Karpas-422 (cell line): Measurements from ENCODE around the gene KRT79. TPM values are rescaled to one million over a fixed set of nuclear protein-coding genes. Genes with fewer than 3 reads are reported as not detected.
A peak's percentile ranks its signal among the peaks of the same experiment; 100 is the strongest.
"Not testable (repeated sequence)": the region's sequence is repeated elsewhere in the genome, so short reads cannot be mapped to it uniquely, and the experiment has no call there.

Experiments used
- DNase-seq: peaks from one replicate; pipeline ENCODE4 v3.0.0-alpha.2; 2015
- H2AFZ ChIP-seq: fragments of 200-600 bp; sonication (generic); 2 replicates; pipeline ENCODE4 v1.6.1; 2014; ENCODE audit warnings: antibody characterized with exemption, low read length, mixed read lengths
- H3K27ac ChIP-seq: fragments of 200-600 bp; sonication (generic); 2 replicates; pipeline ENCODE4 v1.5.1; 2014; ENCODE audit warnings: mild to moderate bottlenecking, low read length, moderate library complexity
- H3K27me3 ChIP-seq: fragments of 200-600 bp; sonication (generic); 2 replicates; pipeline ENCODE4 v1.6.1; 2014; ENCODE audit warnings: low read length, mixed read lengths
- H3K36me3 ChIP-seq: fragments of 200-600 bp; sonication (generic); 2 replicates; pipeline ENCODE4 v1.6.1; 2014; ENCODE audit warnings: low read length, mixed read lengths; ENCODE audit not compliant: insufficient read depth
- H3K4me1 ChIP-seq: fragments of 200-600 bp; sonication (generic); 2 replicates; pipeline ENCODE4 v1.6.1; 2014; ENCODE audit warnings: mild to moderate bottlenecking, low read length, mixed read lengths
- H3K4me2 ChIP-seq: fragments of 200-600 bp; sonication (generic); 2 replicates; pipeline ENCODE4 v1.6.1; 2014; ENCODE audit warnings: low read length, low read depth, mild to moderate bottlenecking; ENCODE audit not compliant: poor library complexity, severe bottlenecking
- H3K4me3 ChIP-seq: fragments of 200-600 bp; sonication (generic); 2 replicates; pipeline ENCODE4 v1.5.1; 2014; ENCODE audit warnings: mild to moderate bottlenecking, antibody characterized with exemption, low read length, mixed read lengths
- H3K79me2 ChIP-seq: fragments of 200-600 bp; sonication (generic); 2 replicates; pipeline ENCODE4 v1.6.1; 2014; ENCODE audit warnings: mild to moderate bottlenecking, low read length, mixed read lengths
- H3K9ac ChIP-seq: fragments of 200-600 bp; sonication (generic); 2 replicates; pipeline ENCODE4 v1.6.0; 2014; ENCODE audit warnings: low read length
- H3K9me2 ChIP-seq: fragments of 200-600 bp; sonication (generic), shearing (Covaris generic); replicated peaks from 2 replicates; pipeline ENCODE4 v1.6.0; 2014; ENCODE audit warnings: mild to moderate bottlenecking, low read length, moderate library complexity; ENCODE audit not compliant: insufficient read depth
- H3K9me3 ChIP-seq: fragments of 300-700, 200-600 bp; sonication (generic); 2 replicates; pipeline ENCODE4 v1.6.1; 2014; ENCODE audit warnings: low read length, mixed read lengths
- H4K20me1 ChIP-seq: fragments of 200-600 bp; sonication (generic); 2 replicates; pipeline ENCODE4 v1.6.1; 2014; ENCODE audit warnings: mild to moderate bottlenecking, antibody characterized with exemption, low read length, low read depth; ENCODE audit not compliant: insufficient read depth
- total RNA-seq: library from RNA; depleted of rRNA; stranded (reverse); fragments of >200 nt; shearing (Covaris generic); gene quantifications from 2 replicates; pipeline ENCODE4 v1.2.3, GENCODE V29; 2014; ENCODE audit warnings: low replicate concordance

Gene KRT79
- total RNA-seq, 1 experiment from 2014 or later: not detected

- H3K4me1 ChIP-seq: peaks cover 11% of the 10 kb centered on the region
- no peak overlapping the region for H3K27ac ChIP-seq
- no peaks in the 10 kb centered on the region for H3K36me3 ChIP-seq
- peak; percentile 57 for DNase-seq
- no peak overlapping the region for H3K9ac ChIP-seq
- no peaks in the 10 kb centered on the region for H3K9me2 ChIP-seq
- no peak overlapping the region for H3K4me3 ChIP-seq
- H3K79me2 ChIP-seq: no peaks in the 10 kb centered on the region
- H3K4me2 ChIP-seq: no peak overlapping the region
- no peaks in the 10 kb centered on the region for H3K9me3 ChIP-seq
- no peaks in the 10 kb centered on the region for H3K27me3 ChIP-seq
- no peak overlapping the region for H2AFZ ChIP-seq
- H4K20me1 ChIP-seq: peaks cover 9% of the 10 kb centered on the region
Measured at GRCh38 chr12:52865090-52865944, 31.2 kb upstream of the KRT79 start.

- no peak for DNase-seq
- Histone ChIP-seq H3K4me2 (no peak overlapping the region), H3K4me1 (no peaks in the 10 kb centered on the region), H3K9me2 (no peaks in the 10 kb centered on the region), H3K79me2 (no peaks in the 10 kb centered on the region), H3K4me3 (no peak overlapping the region), H3K36me3 (no peaks in the 10 kb centered on the region), H3K27me3 (no peaks in the 10 kb centered on the region), H3K9ac (no peak overlapping the region), H4K20me1 (no peaks in the 10 kb centered on the region), H2AFZ (no peak overlapping the region), H3K27ac (no peak overlapping the region), H3K9me3 (no peaks in the 10 kb centered on the region)
Measured at GRCh38 chr12:52862023-52862422, 27.9 kb upstream of the KRT79 start.

- H3K27ac ChIP-seq: no peak overlapping the region
- no peak for DNase-seq
- H3K9me2 ChIP-seq: no peaks in the 10 kb centered on the region
- no peaks in the 10 kb centered on the region for H3K27me3 ChIP-seq
- no peaks in the 10 kb centered on the region for H3K36me3 ChIP-seq
- H4K20me1 ChIP-seq: no peaks in the 10 kb centered on the region
- no peak overlapping the region for H2AFZ ChIP-seq
- H3K4me2 ChIP-seq: no peak overlapping the region
- H3K79me2 ChIP-seq: no peaks in the 10 kb centered on the region
- H3K9ac ChIP-seq: no peak overlapping the region
- H3K9me3 ChIP-seq: no peaks in the 10 kb centered on the region
- no peak overlapping the region for H3K4me3 ChIP-seq
- no peaks in the 10 kb centered on the region for H3K4me1 ChIP-seq
Measured at GRCh38 chr12:52861511-52861910, 27.4 kb upstream of the KRT79 start.

- H3K9me2 ChIP-seq: no peaks in the 10 kb centered on the region
- no peak overlapping the region for H3K9ac ChIP-seq
- no peak overlapping the region for H3K4me3 ChIP-seq
- H3K27ac ChIP-seq: no peak overlapping the region
- H3K36me3 ChIP-seq: no peaks in the 10 kb centered on the region
- no peak overlapping the region for H2AFZ ChIP-seq
- H3K79me2 ChIP-seq: no peaks in the 10 kb centered on the region
- no peak overlapping the region for H3K4me2 ChIP-seq
- H3K9me3 ChIP-seq: no peaks in the 10 kb centered on the region
- H3K27me3 ChIP-seq: no peaks in the 10 kb centered on the region
- no peak for DNase-seq
- no peaks in the 10 kb centered on the region for H4K20me1 ChIP-seq
- no peaks in the 10 kb centered on the region for H3K4me1 ChIP-seq
Measured at GRCh38 chr12:52860102-52860823, 26.2 kb upstream of the KRT79 start.

GRCh38 chr12:52857500-52857899 lies 23.4 kb upstream of the KRT79 start:
- Histone ChIP-seq H3K9me3 (no peaks in the 10 kb centered on the region), H3K36me3 (no peaks in the 10 kb centered on the region), H3K9ac (no peak overlapping the region), H3K4me2 (no peak overlapping the region), H4K20me1 (no peaks in the 10 kb centered on the region), H2AFZ (no peak overlapping the region), H3K27ac (no peak overlapping the region), H3K4me3 (no peak overlapping the region), H3K4me1 (no peaks in the 10 kb centered on the region), H3K9me2 (no peaks in the 10 kb centered on the region), H3K27me3 (no peaks in the 10 kb centered on the region), H3K79me2 (no peaks in the 10 kb centered on the region)
- no peak for DNase-seq

- no peaks in the 10 kb centered on the region; the same call in 1 of the 2 replicates for H3K4me1 ChIP-seq
- H3K27me3 ChIP-seq: no peaks in the 10 kb centered on the region
- no peak overlapping the region for H3K27ac ChIP-seq
- no peak overlapping the region for H3K4me2 ChIP-seq
- DNase-seq: no peak
- H4K20me1 ChIP-seq: no peaks in the 10 kb centered on the region
- H3K9ac ChIP-seq: no peak overlapping the region
- no peaks in the 10 kb centered on the region for H3K36me3 ChIP-seq
- no peak overlapping the region for H3K4me3 ChIP-seq
- no peaks in the 10 kb centered on the region for H3K9me2 ChIP-seq
- H2AFZ ChIP-seq: no peak overlapping the region
- H3K9me3 ChIP-seq: no peaks in the 10 kb centered on the region
- H3K79me2 ChIP-seq: no peaks in the 10 kb centered on the region
Measured at GRCh38 chr12:52856787-52857186, 22.7 kb upstream of the KRT79 start.

GRCh38 chr12:52856077-52856476 lies 22.0 kb upstream of the KRT79 start:
- not testable (repeated sequence) for H3K36me3 ChIP-seq, H4K20me1 ChIP-seq, H3K4me2 ChIP-seq, H3K27me3 ChIP-seq, H3K79me2 ChIP-seq, H2AFZ ChIP-seq, DNase-seq, H3K9me2 ChIP-seq, H3K4me1 ChIP-seq, H3K9ac ChIP-seq, H3K4me3 ChIP-seq, H3K27ac ChIP-seq, H3K9me3 ChIP-seq

GRCh38 chr12:52851787-52852186 lies 17.7 kb upstream of the KRT79 start:
- Histone ChIP-seq H3K9ac (no peak overlapping the region), H3K79me2 (no peaks in the 10 kb centered on the region), H3K9me3 (no peaks in the 10 kb centered on the region), H3K36me3 (no peaks in the 10 kb centered on the region), H3K4me3 (no peak overlapping the region), H3K9me2 (no peaks in the 10 kb centered on the region), H4K20me1 (no peaks in the 10 kb centered on the region), H3K4me1 (peaks cover 17% of the 10 kb centered on the region), H3K4me2 (no peak overlapping the region), H3K27me3 (no peaks in the 10 kb centered on the region), H2AFZ (no peak overlapping the region), H3K27ac (no peak overlapping the region)
- no peak for DNase-seq
